ENCODE data around the gene DNER. TPM values are rescaled to one million over a fixed set of nuclear protein-coding genes. Genes with fewer than 3 reads are reported as not detected.

DNER gene
- total and polyA plus RNA-seq, 8 donors = 0.06 to 2.4 (median 1.9) TPM

DNA sequence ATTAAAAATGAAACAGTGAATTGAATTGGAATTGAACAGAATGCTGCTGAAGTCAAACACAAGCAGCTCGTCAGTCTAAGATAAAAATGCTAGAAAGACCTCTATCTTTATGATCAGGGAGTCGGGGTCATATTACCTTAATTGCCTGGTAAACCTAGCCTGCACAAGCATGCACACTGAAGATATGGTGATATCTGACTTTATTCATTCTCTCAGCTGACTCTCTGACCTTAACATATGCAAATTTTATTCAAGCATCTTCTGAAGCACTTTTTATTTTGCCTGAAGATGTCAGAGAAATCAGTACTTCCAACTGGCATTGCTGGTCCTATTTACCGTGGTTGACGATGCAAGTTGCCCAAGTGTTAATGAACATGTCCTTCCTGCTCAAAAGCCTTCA, 56.4 kb downstream of the DNER start:
- intact Hi-C loops (cut with DNase I) = no loop called here
- H3K4me3 ChIP-seq = no peak overlapping the region
- H3K9me3 ChIP-seq = no peaks in the 10 kb centered on the region
- H3K27ac ChIP-seq = no peak overlapping the region
- TF ChIP-seq, protein P1, sequence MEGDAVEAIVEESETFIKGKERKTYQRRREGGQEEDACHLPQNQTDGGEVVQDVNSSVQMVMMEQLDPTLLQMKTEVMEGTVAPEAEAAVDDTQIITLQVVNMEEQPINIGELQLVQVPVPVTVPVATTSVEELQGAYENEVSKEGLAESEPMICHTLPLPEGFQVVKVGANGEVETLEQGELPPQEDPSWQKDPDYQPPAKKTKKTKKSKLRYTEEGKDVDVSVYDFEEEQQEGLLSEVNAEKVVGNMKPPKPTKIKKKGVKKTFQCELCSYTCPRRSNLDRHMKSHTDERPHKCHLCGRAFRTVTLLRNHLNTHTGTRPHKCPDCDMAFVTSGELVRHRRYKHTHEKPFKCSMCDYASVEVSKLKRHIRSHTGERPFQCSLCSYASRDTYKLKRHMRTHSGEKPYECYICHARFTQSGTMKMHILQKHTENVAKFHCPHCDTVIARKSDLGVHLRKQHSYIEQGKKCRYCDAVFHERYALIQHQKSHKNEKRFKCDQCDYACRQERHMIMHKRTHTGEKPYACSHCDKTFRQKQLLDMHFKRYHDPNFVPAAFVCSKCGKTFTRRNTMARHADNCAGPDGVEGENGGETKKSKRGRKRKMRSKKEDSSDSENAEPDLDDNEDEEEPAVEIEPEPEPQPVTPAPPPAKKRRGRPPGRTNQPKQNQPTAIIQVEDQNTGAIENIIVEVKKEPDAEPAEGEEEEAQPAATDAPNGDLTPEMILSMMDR (IDR thresholded peaks at IDR 0.05) = no peak
- ATAC-seq (no peak), DNase-seq (no peak)
- no peaks in the 10 kb centered on the region for H3K27me3 ChIP-seq
- H3K4me1 ChIP-seq = no peaks in the 10 kb centered on the region
- no peaks in the 10 kb centered on the region for H3K36me3 ChIP-seq

DNA sequence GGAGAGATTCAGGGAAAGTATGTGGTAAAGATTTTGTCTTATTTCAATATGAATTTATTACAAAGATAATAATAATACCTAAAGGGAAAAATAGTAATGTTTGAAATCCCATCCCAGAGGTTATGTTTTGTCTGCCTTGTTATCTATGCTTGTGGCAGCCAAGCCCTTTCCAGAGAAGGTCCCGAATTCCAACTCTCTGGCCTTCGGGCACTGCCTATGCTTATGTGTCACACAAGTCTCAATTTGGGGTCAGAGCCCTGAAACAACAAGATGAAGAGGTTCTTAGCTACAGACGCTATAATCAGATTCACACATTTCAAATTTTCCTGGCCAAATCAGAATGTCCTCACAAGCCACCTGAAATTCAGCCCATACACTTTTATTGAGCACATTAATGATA, 59.9 kb downstream of the DNER start:
- H3K4me3 ChIP-seq = no peak overlapping the region
- no peaks in the 10 kb centered on the region for H3K4me1 ChIP-seq
- no peak for DNase-seq
- no peaks in the 10 kb centered on the region for H3K36me3 ChIP-seq
- ATAC-seq = no peak
- TF ChIP-seq, protein P1 (IDR thresholded peaks at IDR 0.05) = no peak
- H3K27ac ChIP-seq = no peak overlapping the region
- H3K9me3 ChIP-seq = no peaks in the 10 kb centered on the region
- H3K27me3 ChIP-seq = no peaks in the 10 kb centered on the region
- intact Hi-C loops (cut with DNase I) = no loop called here

DNA sequence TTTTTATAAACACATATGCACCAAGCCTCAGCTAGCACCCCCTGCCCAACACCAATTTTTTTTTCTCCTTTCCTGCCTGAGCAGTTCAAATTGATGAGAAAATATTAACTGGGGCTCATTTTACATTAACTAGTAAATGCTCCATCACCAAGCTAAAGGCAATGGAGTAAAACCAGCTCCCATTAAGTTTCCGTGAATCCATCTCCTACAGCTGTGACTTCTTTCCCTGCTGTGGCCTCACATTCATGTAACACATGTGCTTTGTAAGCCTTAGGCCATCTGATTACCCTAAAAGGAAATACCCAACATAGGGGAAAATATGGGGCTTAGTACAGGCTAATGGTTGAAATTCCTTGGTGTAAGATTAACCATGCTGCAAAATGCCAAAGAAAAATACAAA, 60.8 kb downstream of the DNER start:
- H3K27me3 ChIP-seq = no peaks in the 10 kb centered on the region
- no peaks in the 10 kb centered on the region for H3K9me3 ChIP-seq
- no peak overlapping the region for H3K27ac ChIP-seq
- H3K36me3 ChIP-seq = no peaks in the 10 kb centered on the region
- DNase-seq = no peak
- intact Hi-C loops (cut with DNase I) = no loop called here
- TF ChIP-seq, protein P1 (IDR thresholded peaks at IDR 0.05) = no peak
- H3K4me3 ChIP-seq = no peak overlapping the region
- H3K4me1 ChIP-seq = no peaks in the 10 kb centered on the region
- no peak for ATAC-seq

DNA sequence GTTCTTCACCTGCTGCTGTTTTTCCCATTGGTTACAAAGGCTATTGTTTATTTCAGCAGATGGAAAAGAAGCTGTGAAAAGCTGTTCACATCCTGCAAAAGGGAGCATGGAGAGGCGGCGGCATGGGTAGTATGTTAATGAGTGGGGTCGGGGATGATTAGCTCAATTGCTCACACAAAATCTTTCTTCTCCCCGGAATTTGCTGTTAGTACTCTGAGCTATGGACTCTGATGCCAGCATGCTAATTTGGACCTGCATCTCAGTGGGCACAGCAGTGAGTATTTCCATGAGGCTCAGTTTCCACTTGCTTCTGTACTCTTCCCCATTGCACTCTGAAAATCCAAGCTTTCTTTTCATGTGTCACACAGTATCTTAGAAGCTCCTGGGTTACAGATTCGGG, 61.6 kb downstream of the DNER start:
- no peaks in the 10 kb centered on the region for H3K27me3 ChIP-seq
- no peak overlapping the region for H3K27ac ChIP-seq
- no peaks in the 10 kb centered on the region for H3K4me1 ChIP-seq
- DNase-seq (no peak), ATAC-seq (no peak)
- TF ChIP-seq, protein P1 (IDR thresholded peaks at IDR 0.05) = no peak
- intact Hi-C loops (cut with DNase I) = no loop called here
- H3K4me3 ChIP-seq = no peak overlapping the region
- H3K36me3 ChIP-seq = no peaks in the 10 kb centered on the region
- H3K9me3 ChIP-seq = no peaks in the 10 kb centered on the region

DNA sequence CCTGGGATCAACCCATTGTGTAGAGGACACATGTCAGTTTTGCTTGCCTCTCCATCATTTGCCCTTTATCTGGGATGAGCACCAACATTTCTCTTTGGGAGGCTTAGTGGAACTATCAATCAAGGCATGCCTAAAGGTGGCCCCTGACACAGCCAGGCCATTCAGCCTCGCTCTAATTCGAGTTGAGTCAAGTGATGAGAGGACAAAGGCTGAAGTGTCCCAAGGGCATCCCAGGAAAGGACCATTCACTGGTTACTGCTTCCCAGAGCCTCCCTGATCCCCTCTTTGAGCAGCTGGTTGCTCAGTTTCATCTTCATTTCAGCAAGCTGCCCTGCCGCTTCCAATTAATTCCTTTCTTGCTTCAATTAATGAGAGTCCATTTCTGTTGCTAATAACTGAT, 63.5 kb downstream of the DNER start:
- Histone ChIP-seq H3K4me1 (no peaks in the 10 kb centered on the region), H3K36me3 (no peaks in the 10 kb centered on the region), H3K9me3 (no peaks in the 10 kb centered on the region), H3K27ac (no peak overlapping the region), H3K4me3 (no peak overlapping the region), H3K27me3 (no peaks in the 10 kb centered on the region)
- TF ChIP-seq, protein P1 (IDR thresholded peaks at IDR 0.05) = no peak
- intact Hi-C loops (cut with DNase I) = no loop called here
- no peak for ATAC-seq
- no peak for DNase-seq
